ENCODE measurements around the gene NR3C2. TPM values are rescaled to one million over a fixed set of nuclear protein-coding genes. Genes with fewer than 3 reads are reported as not detected.

The NR3C2 gene
- total and polyA plus RNA-seq, 2 of the 4 experiments (the other 2 are of a cell fraction): 1.1 to 2.3 TPM

GRCh38 chr4:148067301-148067916, 374.8 kb downstream of the NR3C2 start:
- no peak overlapping the region for H3K56ac ChIP-seq (ENCODE audit: extremely low read depth, insufficient read depth, low read length)
- ChIA-PET CTCF (no interaction called here), POLR2A (ENCODE audit: unreplicated experiment) (no interaction called here)
- TF ChIP-seq MAZ (IDR thresholded peaks at IDR 0.05; ENCODE audit: borderline replicate concordance, low read depth, low read length): no peak
- TF ChIP-seq SMC3 (IDR thresholded peaks at IDR 0.05; ENCODE audit: low read depth, low read length): no peak
- no peak overlapping the region for H3K4me3 ChIP-seq (ENCODE audit: insufficient read depth, low read depth, low read length)
- in situ Hi-C loops (cut with MboI; ENCODE audit: low sequenced_read_pairs) (no loop called here), intact Hi-C loops (cut with micrococcal nuclease) (no loop called here), dilution Hi-C loops (cut with HindIII; ENCODE audit: low sequenced_read_pairs, unreplicated experiment) (no loop called here)
- H2AK9ac ChIP-seq (replicated peaks; ENCODE audit: low read depth, low read length, poor library complexity): no peak overlapping the region
- H2BK5ac ChIP-seq (ENCODE audit: low read depth, low read length, poor library complexity, severe bottlenecking): no peak overlapping the region
- H3K4ac ChIP-seq (ENCODE audit: low read depth, low read length): no peak overlapping the region
- H3K4me2 ChIP-seq (ENCODE audit: low read depth, low read length): no peak overlapping the region
- no peak overlapping the region for H2AFZ ChIP-seq (replicated peaks; ENCODE audit: low read length, poor library complexity)
- BruUV-seq (replicated peaks): no TSS peak
- H3K18ac ChIP-seq (ENCODE audit: low read depth, low read length): no peak overlapping the region
- H3K79me1 ChIP-seq (ENCODE audit: low read depth in 1 of 2, low read length in 2 of 2): peaks cover 18 to 55% of the 10 kb centered on the region in 2 experiments
- no peak overlapping the region for H2BK20ac ChIP-seq (ENCODE audit: low read depth, low read length)
- H4K91ac ChIP-seq (ENCODE audit: insufficient read depth, low read depth, low read length): no peak overlapping the region
- H2BK120ac ChIP-seq (ENCODE audit: low read depth, low read length): no peak overlapping the region
- H3K9me1 ChIP-seq (ENCODE audit: insufficient read depth, low read length): peaks cover 14% of the 10 kb centered on the region
- H4K20me1 ChIP-seq (ENCODE audit: insufficient read depth, low read length): no peaks in the 10 kb centered on the region
- H4K8ac ChIP-seq (ENCODE audit: low read depth in 2 of 2, low read length in 2 of 2): no peak overlapping the region
- H3K4me1 ChIP-seq (ENCODE audit: control insufficient read depth, insufficient read depth, low read length): peaks cover 8% of the 10 kb centered on the region; the same call in 1 of the 2 replicates
- ATAC-seq (ENCODE audit: low read depth) (peak; percentile 4; the same call in 1 of the 2 replicates), DNase-seq (no peak)
- 81% methylated on average over 5 of the region's 6 CpGs; no CpG with 5 or more reads in 1 of the 2 experiments for WGBS, 2 experiments (ENCODE audit: extremely low coverage in 2 of 2, insufficient read length in 1 of 2)
- H3K27ac ChIP-seq (ENCODE audit: insufficient read depth, low read length): no peak overlapping the region
- no peak overlapping the region for H3K14ac ChIP-seq (replicated peaks; ENCODE audit: low read depth, low read length)
- no peaks in the 10 kb centered on the region for H3K27me3 ChIP-seq (ENCODE audit: control insufficient read depth, insufficient read depth, low read length)
- no peak overlapping the region for H4K5ac ChIP-seq (ENCODE audit: low read depth, low read length)
- H3K9ac ChIP-seq (ENCODE audit: low read depth, low read length): no peak overlapping the region
- no peak overlapping the region for H2BK15ac ChIP-seq (ENCODE audit: low read depth, low read length)
- H3K23ac ChIP-seq (ENCODE audit: low read depth, low read length): no peak overlapping the region
- peaks cover 13% of the 10 kb centered on the region for H3K36me3 ChIP-seq (ENCODE audit: control insufficient read depth, insufficient read depth, low read length)
- no peak overlapping the region for H2AK5ac ChIP-seq (ENCODE audit: low read depth, low read length)
- H3K9me3 ChIP-seq (ENCODE audit: control insufficient read depth, insufficient read depth, low read length): no peaks in the 10 kb centered on the region

Data from IMR-90 (cell line).